Neural cell (in vitro differentiated cells): Measurements from ENCODE around the gene LBH.

Source experiments
- EP300 ChIP-seq: fragments of 450-650 bp; conservative IDR thresholded peaks from 2 replicates; pipeline ENCODE4 v1.6.1; 2014; ENCODE audit warnings: antibody characterized with exemption, mild to moderate bottlenecking, moderate library complexity; ENCODE audit not compliant: poor library complexity, severe bottlenecking
- EZH2 ChIP-seq: fragments of 200-600, 300-800 bp; shearing (Covaris generic), sonication (generic); IDR thresholded peaks from 2 replicates; pipeline ENCODE4 v1.6.1; 2014; ENCODE audit warnings: antibody characterized with exemption, low read length, borderline replicate concordance, mild to moderate bottlenecking; ENCODE audit not compliant: insufficient read depth, poor library complexity, severe bottlenecking
- POLR2AphosphoS5 ChIP-seq: IDR thresholded peaks from 2 replicates; pipeline ENCODE4 v1.6.1; 2012
- RAD21 ChIP-seq: fragments of 450-650 bp; conservative IDR thresholded peaks from 2 replicates; pipeline ENCODE4 v1.6.1; 2014; ENCODE audit warnings: antibody characterized with exemption, mild to moderate bottlenecking, moderate library complexity
- SMC3 ChIP-seq: fragments of 450-650 bp; conservative IDR thresholded peaks from 2 replicates; pipeline ENCODE4 v1.6.1; 2014; ENCODE audit warnings: antibody characterized with exemption, mild to moderate bottlenecking, moderate library complexity; ENCODE audit not compliant: poor library complexity
- TAF1 ChIP-seq: IDR thresholded peaks from 2 replicates; pipeline ENCODE4 v1.6.1; 2012; ENCODE audit warnings: low read depth
- TF ChIP-seq, protein P1 (sequence below): fragments of 450-650 bp; IDR thresholded peaks from 2 replicates; pipeline ENCODE4 v1.5.1; 2014; ENCODE audit warnings: antibody characterized with exemption, mild to moderate bottlenecking, moderate library complexity; ENCODE audit not compliant: poor library complexity, severe bottlenecking
- TF ChIP-seq, protein P2 (sequence below): IDR thresholded peaks from 2 replicates; pipeline ENCODE4 v1.6.1; 2012; ENCODE audit warnings: borderline replicate concordance

DNA sequence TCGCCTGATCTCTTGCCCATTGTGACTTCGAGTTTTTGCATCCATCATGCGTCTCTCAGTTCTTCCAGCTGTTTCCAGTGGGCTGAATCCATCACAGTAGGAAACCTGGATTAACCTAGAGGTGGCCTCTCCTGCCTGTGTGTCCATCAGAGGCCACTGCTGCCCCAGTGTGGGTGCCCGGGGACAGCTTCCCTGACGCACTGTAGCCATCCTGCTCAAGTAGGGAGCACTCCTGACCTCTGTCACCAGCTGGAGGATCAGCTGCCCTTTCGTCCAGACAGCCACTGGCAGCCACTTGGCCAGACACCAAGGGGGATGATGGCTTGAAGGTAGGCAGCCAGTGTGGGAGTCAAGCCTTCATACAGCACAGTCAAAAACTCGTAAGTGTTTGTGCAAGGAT, 36.9 kb upstream of the LBH start:
- TF ChIP-seq, protein P1, sequence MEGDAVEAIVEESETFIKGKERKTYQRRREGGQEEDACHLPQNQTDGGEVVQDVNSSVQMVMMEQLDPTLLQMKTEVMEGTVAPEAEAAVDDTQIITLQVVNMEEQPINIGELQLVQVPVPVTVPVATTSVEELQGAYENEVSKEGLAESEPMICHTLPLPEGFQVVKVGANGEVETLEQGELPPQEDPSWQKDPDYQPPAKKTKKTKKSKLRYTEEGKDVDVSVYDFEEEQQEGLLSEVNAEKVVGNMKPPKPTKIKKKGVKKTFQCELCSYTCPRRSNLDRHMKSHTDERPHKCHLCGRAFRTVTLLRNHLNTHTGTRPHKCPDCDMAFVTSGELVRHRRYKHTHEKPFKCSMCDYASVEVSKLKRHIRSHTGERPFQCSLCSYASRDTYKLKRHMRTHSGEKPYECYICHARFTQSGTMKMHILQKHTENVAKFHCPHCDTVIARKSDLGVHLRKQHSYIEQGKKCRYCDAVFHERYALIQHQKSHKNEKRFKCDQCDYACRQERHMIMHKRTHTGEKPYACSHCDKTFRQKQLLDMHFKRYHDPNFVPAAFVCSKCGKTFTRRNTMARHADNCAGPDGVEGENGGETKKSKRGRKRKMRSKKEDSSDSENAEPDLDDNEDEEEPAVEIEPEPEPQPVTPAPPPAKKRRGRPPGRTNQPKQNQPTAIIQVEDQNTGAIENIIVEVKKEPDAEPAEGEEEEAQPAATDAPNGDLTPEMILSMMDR, result no peak
- no peak for TF ChIP-seq RAD21
- no peak for TF ChIP-seq TAF1
- no peak for TF ChIP-seq SMC3
- no peak for TF ChIP-seq EP300
- TF ChIP-seq EZH2, result no peak
- TF ChIP-seq POLR2AphosphoS5, result no peak
- TF ChIP-seq, protein P2, sequence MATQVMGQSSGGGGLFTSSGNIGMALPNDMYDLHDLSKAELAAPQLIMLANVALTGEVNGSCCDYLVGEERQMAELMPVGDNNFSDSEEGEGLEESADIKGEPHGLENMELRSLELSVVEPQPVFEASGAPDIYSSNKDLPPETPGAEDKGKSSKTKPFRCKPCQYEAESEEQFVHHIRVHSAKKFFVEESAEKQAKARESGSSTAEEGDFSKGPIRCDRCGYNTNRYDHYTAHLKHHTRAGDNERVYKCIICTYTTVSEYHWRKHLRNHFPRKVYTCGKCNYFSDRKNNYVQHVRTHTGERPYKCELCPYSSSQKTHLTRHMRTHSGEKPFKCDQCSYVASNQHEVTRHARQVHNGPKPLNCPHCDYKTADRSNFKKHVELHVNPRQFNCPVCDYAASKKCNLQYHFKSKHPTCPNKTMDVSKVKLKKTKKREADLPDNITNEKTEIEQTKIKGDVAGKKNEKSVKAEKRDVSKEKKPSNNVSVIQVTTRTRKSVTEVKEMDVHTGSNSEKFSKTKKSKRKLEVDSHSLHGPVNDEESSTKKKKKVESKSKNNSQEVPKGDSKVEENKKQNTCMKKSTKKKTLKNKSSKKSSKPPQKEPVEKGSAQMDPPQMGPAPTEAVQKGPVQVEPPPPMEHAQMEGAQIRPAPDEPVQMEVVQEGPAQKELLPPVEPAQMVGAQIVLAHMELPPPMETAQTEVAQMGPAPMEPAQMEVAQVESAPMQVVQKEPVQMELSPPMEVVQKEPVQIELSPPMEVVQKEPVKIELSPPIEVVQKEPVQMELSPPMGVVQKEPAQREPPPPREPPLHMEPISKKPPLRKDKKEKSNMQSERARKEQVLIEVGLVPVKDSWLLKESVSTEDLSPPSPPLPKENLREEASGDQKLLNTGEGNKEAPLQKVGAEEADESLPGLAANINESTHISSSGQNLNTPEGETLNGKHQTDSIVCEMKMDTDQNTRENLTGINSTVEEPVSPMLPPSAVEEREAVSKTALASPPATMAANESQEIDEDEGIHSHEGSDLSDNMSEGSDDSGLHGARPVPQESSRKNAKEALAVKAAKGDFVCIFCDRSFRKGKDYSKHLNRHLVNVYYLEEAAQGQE, result no peak
